Measurements from ENCODE around the gene CCDC172. TPM values are rescaled to one million over a fixed set of nuclear protein-coding genes. Genes with fewer than 3 reads are reported as not detected.
A peak's percentile ranks its signal among the peaks of the same experiment; 100 is the strongest.

The CCDC172 gene
- total and polyA plus RNA-seq, 2 experiments from 2014 or later, result not detected

DNA sequence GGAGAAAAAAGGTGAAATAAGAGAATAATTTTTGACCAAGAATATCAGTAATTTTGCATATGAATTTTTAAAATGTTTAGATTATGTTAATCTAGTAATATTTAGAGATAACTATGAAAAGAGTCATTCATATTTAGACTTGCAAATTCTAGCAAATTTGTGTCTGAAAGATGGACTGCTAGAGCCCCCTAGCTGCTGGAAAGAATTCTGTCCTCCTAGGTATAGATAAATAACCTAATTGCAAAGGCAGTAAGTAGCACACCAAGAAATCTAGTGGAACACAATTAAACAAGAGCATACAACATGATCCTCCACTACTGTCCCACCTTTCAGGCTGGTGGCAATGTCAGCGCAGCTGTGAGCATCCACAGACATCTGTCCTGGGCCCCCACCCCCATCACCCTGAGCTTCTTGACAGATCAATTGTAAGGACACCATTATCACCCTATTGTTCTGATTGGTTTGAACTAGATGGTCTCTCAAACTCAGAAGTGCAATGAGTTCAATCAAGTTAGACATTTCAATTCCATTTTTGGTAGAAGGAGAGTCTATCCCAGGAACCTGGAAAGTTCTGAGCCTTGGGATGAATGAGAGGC lies 36.2 kb upstream of the CCDC172 start:
- TF ChIP-seq, protein P1, sequence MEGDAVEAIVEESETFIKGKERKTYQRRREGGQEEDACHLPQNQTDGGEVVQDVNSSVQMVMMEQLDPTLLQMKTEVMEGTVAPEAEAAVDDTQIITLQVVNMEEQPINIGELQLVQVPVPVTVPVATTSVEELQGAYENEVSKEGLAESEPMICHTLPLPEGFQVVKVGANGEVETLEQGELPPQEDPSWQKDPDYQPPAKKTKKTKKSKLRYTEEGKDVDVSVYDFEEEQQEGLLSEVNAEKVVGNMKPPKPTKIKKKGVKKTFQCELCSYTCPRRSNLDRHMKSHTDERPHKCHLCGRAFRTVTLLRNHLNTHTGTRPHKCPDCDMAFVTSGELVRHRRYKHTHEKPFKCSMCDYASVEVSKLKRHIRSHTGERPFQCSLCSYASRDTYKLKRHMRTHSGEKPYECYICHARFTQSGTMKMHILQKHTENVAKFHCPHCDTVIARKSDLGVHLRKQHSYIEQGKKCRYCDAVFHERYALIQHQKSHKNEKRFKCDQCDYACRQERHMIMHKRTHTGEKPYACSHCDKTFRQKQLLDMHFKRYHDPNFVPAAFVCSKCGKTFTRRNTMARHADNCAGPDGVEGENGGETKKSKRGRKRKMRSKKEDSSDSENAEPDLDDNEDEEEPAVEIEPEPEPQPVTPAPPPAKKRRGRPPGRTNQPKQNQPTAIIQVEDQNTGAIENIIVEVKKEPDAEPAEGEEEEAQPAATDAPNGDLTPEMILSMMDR (IDR thresholded peaks at IDR 0.05; ENCODE audit: low read depth, low read length), result peak; percentile 69
- Histone ChIP-seq H3K27me3 (peaks cover 3% of the 10 kb centered on the region), H3K4me3 (no peak overlapping the region), H3K4me1 (ENCODE audit: low read depth) (no peaks in the 10 kb centered on the region), H3K27ac (no peak overlapping the region), H3K9me3 (ENCODE audit: low read depth) (no peaks in the 10 kb centered on the region), H3K36me3 (no peaks in the 10 kb centered on the region)
- peak; percentile 63 to 70 for DNase-seq (ENCODE audit: low read depth in 1 of 2, low spot score in 1 of 2)

DNA sequence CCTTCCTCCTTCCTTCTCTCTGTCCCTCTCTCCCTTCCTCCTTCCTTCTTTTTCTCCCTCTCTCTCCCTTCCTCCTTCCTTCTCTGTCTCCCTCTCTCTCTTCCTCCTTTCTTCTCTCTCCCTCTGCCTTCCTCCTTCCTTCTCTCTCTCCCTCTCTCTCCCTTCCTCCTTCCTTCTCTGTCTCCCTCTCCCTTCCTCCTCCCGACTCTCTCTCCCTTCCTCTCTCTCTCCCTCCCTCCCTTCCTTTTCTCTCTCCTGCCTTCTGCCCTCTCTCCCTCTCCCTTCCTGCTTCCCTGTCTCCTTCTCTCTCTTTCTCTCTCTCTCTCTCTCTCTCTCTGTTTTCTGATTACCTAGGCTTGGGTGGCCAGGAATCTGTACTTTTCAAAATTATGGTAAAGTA lies 34.6 kb upstream of the CCDC172 start:
- TF ChIP-seq, protein P1 (IDR thresholded peaks at IDR 0.05; ENCODE audit: low read depth, low read length), result no peak
- no peaks in the 10 kb centered on the region for H3K36me3 ChIP-seq

DNA sequence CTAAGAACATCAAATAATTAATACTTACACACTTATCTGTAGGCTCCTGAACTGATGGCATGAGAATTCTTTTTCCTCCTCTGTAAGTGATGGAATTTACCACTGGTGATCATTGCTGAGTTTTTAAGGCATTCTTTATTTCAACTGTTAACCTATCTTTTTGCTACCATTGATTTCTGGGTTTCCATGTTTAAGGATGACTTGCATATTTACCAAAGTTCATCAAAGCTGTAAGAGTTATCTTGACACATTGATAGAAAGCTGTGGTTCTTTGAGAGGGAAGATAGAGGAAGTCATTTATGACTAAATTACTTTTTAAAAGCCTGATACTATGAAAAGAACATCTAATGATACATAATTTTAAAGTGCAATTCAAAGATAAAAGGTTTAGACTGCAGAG lies 31.8 kb upstream of the CCDC172 start:
- no peak for DNase-seq (ENCODE audit: low read depth in 1 of 2, low spot score in 1 of 2)
- TF ChIP-seq, protein P1 (IDR thresholded peaks at IDR 0.05; ENCODE audit: low read depth, low read length), result no peak
- H3K9me3 ChIP-seq (ENCODE audit: low read depth), result no peaks in the 10 kb centered on the region
- H3K4me1 ChIP-seq (ENCODE audit: low read depth), result no peaks in the 10 kb centered on the region
- no peaks in the 10 kb centered on the region for H3K36me3 ChIP-seq
- H3K4me3 ChIP-seq, result no peak overlapping the region
- no peak overlapping the region for H3K27ac ChIP-seq
- no peaks in the 10 kb centered on the region for H3K27me3 ChIP-seq

More for the DNA sequence above, 34.6 kb upstream of the CCDC172 start:
- Histone ChIP-seq H3K9me3 (ENCODE audit: low read depth) (no peaks in the 10 kb centered on the region), H3K27ac (no peak overlapping the region), H3K4me1 (ENCODE audit: low read depth) (no peaks in the 10 kb centered on the region), H3K27me3 (no peaks in the 10 kb centered on the region), H3K4me3 (no peak overlapping the region)
- DNase-seq (ENCODE audit: low read depth in 1 of 2, low spot score in 1 of 2), result no peak

DNA sequence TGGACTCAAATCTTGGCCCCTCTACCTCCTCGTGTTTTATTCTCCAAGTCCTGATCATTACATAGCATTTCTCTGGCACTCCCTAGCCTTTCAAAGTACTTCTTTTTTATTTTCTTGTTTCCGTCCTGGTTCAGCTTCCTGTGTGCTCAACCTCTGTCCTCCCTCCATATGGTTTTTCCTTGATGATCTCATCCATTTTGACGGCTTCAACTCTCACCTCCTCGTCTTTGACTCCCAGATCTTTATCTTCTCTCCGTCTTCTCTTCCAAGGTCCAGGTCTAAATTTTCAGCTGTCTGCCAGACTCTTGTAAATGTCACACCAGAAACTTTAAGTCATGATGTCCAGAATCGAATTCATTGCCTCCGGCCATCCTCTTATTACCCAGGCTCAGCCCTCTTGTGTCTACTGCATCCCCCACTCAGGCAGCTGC lies 27.9 kb upstream of the CCDC172 start:
- H3K4me1 ChIP-seq (ENCODE audit: low read depth), result no peaks in the 10 kb centered on the region
- H3K9me3 ChIP-seq (ENCODE audit: low read depth), result no peaks in the 10 kb centered on the region
- no peak overlapping the region for H3K27ac ChIP-seq
- no peaks in the 10 kb centered on the region for H3K27me3 ChIP-seq
- TF ChIP-seq, protein P1 (IDR thresholded peaks at IDR 0.05; ENCODE audit: low read depth, low read length), result no peak
- no peak overlapping the region for H3K4me3 ChIP-seq
- H3K36me3 ChIP-seq, result no peaks in the 10 kb centered on the region
- DNase-seq (ENCODE audit: low read depth in 1 of 2, low spot score in 1 of 2), result no peak

DNA sequence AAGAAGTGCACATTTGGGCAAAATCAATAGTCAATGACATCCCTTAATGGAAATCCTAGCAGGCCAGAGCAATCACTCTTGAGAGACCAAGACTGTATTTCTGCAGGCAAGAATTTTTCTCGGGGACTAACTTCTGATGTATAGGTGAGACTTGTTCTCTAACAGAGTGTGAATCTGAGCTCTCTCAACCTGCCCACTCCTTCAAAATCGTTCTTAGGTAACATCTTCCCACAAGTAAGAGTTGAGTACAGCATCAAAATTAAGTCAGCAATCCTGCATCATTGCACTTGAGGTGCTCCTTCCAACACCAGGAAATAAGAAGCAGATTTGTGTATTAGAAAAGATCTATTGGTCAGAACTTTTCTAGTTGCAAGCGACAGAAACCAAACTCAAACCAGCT lies 25.7 kb upstream of the CCDC172 start:
- no peaks in the 10 kb centered on the region for H3K27me3 ChIP-seq
- H3K9me3 ChIP-seq (ENCODE audit: low read depth), result no peaks in the 10 kb centered on the region
- no peak for DNase-seq (ENCODE audit: low read depth in 1 of 2, low spot score in 1 of 2)
- TF ChIP-seq, protein P1 (IDR thresholded peaks at IDR 0.05; ENCODE audit: low read depth, low read length), result no peak
- H3K36me3 ChIP-seq, result no peaks in the 10 kb centered on the region
- no peak overlapping the region for H3K4me3 ChIP-seq
- H3K27ac ChIP-seq, result no peak overlapping the region
- H3K4me1 ChIP-seq (ENCODE audit: low read depth), result no peaks in the 10 kb centered on the region

All from cardiac muscle cell (in vitro differentiated cells and primary cell).